SK-N-SH (cell line): ENCODE data around the gene SPOUT1. TPM values are rescaled to one million over a fixed set of nuclear protein-coding genes. Genes with fewer than 3 reads are reported as not detected.

Source experiments
- CTCF ChIA-PET: fragments of 300-600, 350-600 bp; formaldehyde crosslinking; extraction: SDS; loops from one replicate; lab custom pipeline; 2021; lab: Yijun Ruan, JAX
- POLR2A ChIA-PET: fragments of 350-600 bp; sonication (Branson Sonifier 250); formaldehyde crosslinking; extraction: SDS; loops from one replicate; lab custom pipeline; 2020; ENCODE audit warnings: antibody characterized with exemption, inconsistent platforms; lab: Yijun Ruan, JAX
- DNase-seq: peaks from one replicate; pipeline ENCODE4 v3.0.0; 2012
- H2AFZ ChIP-seq: fragments of 200-600 bp; sonication (generic); 2 replicates; pipeline ENCODE4 v1.8.1; 2016; ENCODE audit warnings: antibody characterized with exemption, mild to moderate bottlenecking, low read depth
- H3F3A ChIP-seq: fragments of 200-600 bp; sonication (generic); replicated peaks from 2 replicates; pipeline ENCODE3; 2016; ENCODE audit warnings: antibody characterized with exemption, mild to moderate bottlenecking; ENCODE audit not compliant: insufficient read depth
- H3K27ac ChIP-seq, 2 experiments: fragments of 200-500 bp in 1 of 2; fragments of 200-600 bp in 1 of 2; sonication (Bioruptor generic) in 1 of 2; sonication (generic), shearing (Covaris generic) in 1 of 2; 2 replicates each; pipeline versions ENCODE4 v1.5.1 to v1.6.1; 2014 to 2016; ENCODE audit warnings: low read depth in 2 of 2, inconsistent platforms in 1 of 2, low read length in 1 of 2, mild to moderate bottlenecking in 1 of 2, mixed read lengths in 1 of 2
- H3K27me3 ChIP-seq: fragments of 200-600 bp; sonication (generic), shearing (Covaris generic); 2 replicates; pipeline ENCODE4 v1.6.1; 2016; ENCODE audit warnings: mixed run types; ENCODE audit not compliant: insufficient read depth
- H3K36me3 ChIP-seq, 2 experiments: fragments of 200-500 bp in 1 of 2; fragments of 200-600 bp in 1 of 2; sonication (Bioruptor generic) in 1 of 2; sonication (generic) in 1 of 2; replicated peaks in 1 of 2; 2 replicates each; pipeline versions ENCODE3 to v1.5.1; 2014 to 2016; ENCODE audit warnings: low read length in 1 of 2, mild to moderate bottlenecking in 1 of 2; ENCODE audit not compliant: insufficient read depth in 2 of 2, control insufficient read depth in 1 of 2
- H3K4me1 ChIP-seq, 2 experiments: fragments of 200-500 bp in 1 of 2; fragments of 200-600 bp in 1 of 2; sonication (Bioruptor generic) in 1 of 2; sonication (generic), shearing (Covaris generic) in 1 of 2; 2 replicates each; pipeline versions ENCODE4 v1.5.1 to v1.6.1; 2014 to 2016; ENCODE audit warnings: low read depth in 1 of 2, low read length in 1 of 2, mixed run types in 1 of 2; ENCODE audit not compliant: insufficient read depth in 2 of 2, control insufficient read depth in 1 of 2
- H3K4me2 ChIP-seq: fragments of 200-600 bp; sonication (generic), shearing (Covaris generic); 2 replicates; pipeline ENCODE4 v1.6.1; 2017; ENCODE audit warnings: mixed run types
- H3K4me3 ChIP-seq, 2 experiments: fragments of 200-500 bp in 1 of 2; fragments of 200-600 bp in 1 of 2; sonication (Bioruptor generic) in 1 of 2; sonication (generic), shearing (Covaris generic) in 1 of 2; 2 replicates each; pipeline versions ENCODE4 v1.5.1 to v1.8.1; 2014 to 2016; ENCODE audit warnings: low read depth in 2 of 2, inconsistent platforms in 1 of 2, low read length in 1 of 2, mild to moderate bottlenecking in 1 of 2, mixed read lengths in 1 of 2, moderate library complexity in 1 of 2
- H3K79me2 ChIP-seq: fragments of 200-600 bp; sonication (generic); 2 replicates; pipeline ENCODE4 v1.8.1; 2017; ENCODE audit warnings: mild to moderate bottlenecking; ENCODE audit not compliant: insufficient read depth
- H3K9ac ChIP-seq: fragments of 200-600 bp; sonication (generic); 2 replicates; pipeline ENCODE4 v1.6.1; 2017; ENCODE audit warnings: mixed run types
- H3K9me2 ChIP-seq: fragments of 200-600 bp; sonication (generic); 2 replicates; pipeline ENCODE4 v1.6.1; 2017; ENCODE audit warnings: mixed run types
- H3K9me3 ChIP-seq: fragments of 200-600 bp; sonication (generic); 2 replicates; pipeline ENCODE4 v1.6.1; 2017; ENCODE audit warnings: mixed run types, mild to moderate bottlenecking, moderate library complexity
- H4K20me1 ChIP-seq: fragments of 200-600 bp; sonication (generic); 2 replicates; pipeline ENCODE4 v1.6.1; 2017; ENCODE audit warnings: mild to moderate bottlenecking, mixed run types; ENCODE audit not compliant: insufficient read depth
- CHD2 ChIP-seq: fragments of 150-350 bp; IDR thresholded peaks from 2 replicates; pipeline ENCODE4 v1.6.1; 2018; ENCODE audit warnings: low read length; ENCODE audit not compliant: partially characterized antibody
- ELF1 ChIP-seq: IDR thresholded peaks from 2 replicates; pipeline ENCODE4 v1.4.0; 2012
- EZH2phosphoT487 ChIP-seq: fragments of 200-600 bp; sonication (generic); IDR thresholded peaks from 2 replicates; pipeline ENCODE4 v1.6.1; 2017; ENCODE audit warnings: low read depth, mixed run types, mild to moderate bottlenecking, antibody characterized with exemption, moderate library complexity, borderline replicate concordance
- FOSL2 ChIP-seq: IDR thresholded peaks from 2 replicates; pipeline ENCODE4 v1.4.0; 2012; ENCODE audit warnings: low read depth, mild to moderate bottlenecking, moderate library complexity, borderline replicate concordance
- GABPA ChIP-seq: IDR thresholded peaks from 2 replicates; pipeline ENCODE4 v1.4.0; 2012; ENCODE audit warnings: low read depth, mild to moderate bottlenecking
- NFIC ChIP-seq: IDR thresholded peaks from 2 replicates; pipeline ENCODE4 v1.4.0; 2012; ENCODE audit warnings: borderline replicate concordance
- POLR2AphosphoS5 ChIP-seq: IDR thresholded peaks from 2 replicates; pipeline ENCODE4 v1.6.1; 2012; ENCODE audit warnings: low read depth, low read length
- TAF1 ChIP-seq: IDR thresholded peaks from 2 replicates; pipeline ENCODE4 v1.6.1; 2012; ENCODE audit warnings: low read depth, mild to moderate bottlenecking, low read length, moderate library complexity, borderline replicate concordance
- TCF12 ChIP-seq: IDR thresholded peaks from 2 replicates; pipeline ENCODE4 v1.4.0; 2012
- YY1 ChIP-seq: IDR thresholded peaks from 2 replicates; pipeline ENCODE4 v1.4.0; 2012; ENCODE audit warnings: low read depth, mild to moderate bottlenecking
- WGBS: methylation state at CpG from one replicate; pipeline ENCODE4 v1.1.6; 2017; ENCODE audit warnings: low lambda C conversion rate; 5-methylcytosine and 5-hydroxymethylcytosine counted together
- polyA plus RNA-seq, 3 experiments: library from polyadenylated mRNA; depleted of rRNA; stranded (reverse); fragments of >200 nt; gene quantifications; 2 replicates each; pipeline ENCODE4 v1.2.3, GENCODE V29; 2012
- TF ChIP-seq, protein P1 (sequence below): IDR thresholded peaks from 2 replicates; pipeline ENCODE4; 2012
- TF ChIP-seq, protein P2 (sequence below): fragments of 200-600 bp; sonication (generic); IDR thresholded peaks from 2 replicates; pipeline ENCODE4 v1.6.1; 2017; ENCODE audit warnings: antibody characterized with exemption, mild to moderate bottlenecking, moderate library complexity
- TF ChIP-seq, protein P3 (sequence below): fragments of 150-350 bp; IDR thresholded peaks from 2 replicates; pipeline ENCODE4 v1.6.1; 2017; ENCODE audit warnings: antibody characterized with exemption, low read length, low read depth, borderline replicate concordance
- TF ChIP-seq, protein P4 (sequence below): IDR thresholded peaks from 2 replicates; pipeline ENCODE4 v1.4.0; 2012; ENCODE audit warnings: low read depth, borderline replicate concordance
- TF ChIP-seq, protein P5 (sequence below): IDR thresholded peaks from 2 replicates; pipeline ENCODE4 v1.4.0; 2012; ENCODE audit warnings: low read depth, borderline replicate concordance

The SPOUT1 gene
- polyA plus RNA-seq, 1 of the 3 experiments (the other 2 are of a cell fraction), result 44.2 TPM

DNA sequence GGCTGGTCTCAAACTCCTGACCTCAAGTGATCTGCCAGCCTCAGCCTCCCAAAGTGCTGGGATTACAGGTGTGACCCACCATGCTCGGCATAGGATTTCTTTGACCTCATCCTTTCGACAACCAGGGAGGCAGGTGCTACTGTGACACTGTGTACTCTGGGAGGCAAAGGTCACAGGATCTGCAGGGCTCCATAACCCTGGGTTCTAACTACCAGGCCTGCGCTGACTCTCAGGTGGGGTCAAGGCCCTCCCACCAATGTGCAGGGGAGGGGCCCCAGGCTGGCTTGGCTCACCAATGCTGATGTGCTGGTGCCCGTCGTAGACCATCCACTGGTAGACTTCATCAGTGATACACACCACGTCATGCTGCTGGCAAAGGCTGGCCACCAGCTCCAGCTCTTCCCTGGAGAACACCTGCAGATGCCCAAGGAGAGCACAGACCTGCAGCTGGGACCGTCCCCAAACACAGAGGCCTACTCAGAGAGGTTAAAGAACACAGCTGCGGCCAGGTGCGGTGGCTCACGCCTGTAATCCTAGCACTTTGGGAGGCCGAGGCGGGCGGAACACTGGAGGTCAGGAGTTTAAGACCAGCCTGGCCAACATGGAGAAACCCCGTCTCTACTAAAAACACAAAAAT lies 7.0 kb upstream of the SPOUT1 start:
- Histone ChIP-seq H3K27ac (no peak overlapping the region), H3F3A (no peaks in the 10 kb centered on the region), H3K9ac (no peak overlapping the region), H3K4me3 (no peak overlapping the region), H3K4me1 (no peaks in the 10 kb centered on the region), H3K79me2 (no peaks in the 10 kb centered on the region), H3K27me3 (no peaks in the 10 kb centered on the region), H2AFZ (no peak overlapping the region), H3K9me3 (no peaks in the 10 kb centered on the region), H3K36me3 (no peaks in the 10 kb centered on the region), H4K20me1 (no peaks in the 10 kb centered on the region), H3K9me2 (no peaks in the 10 kb centered on the region), H3K4me2 (no peak overlapping the region)
- TF ChIP-seq YY1 (no peak), NFIC (no peak), GABPA (no peak), TCF12 (no peak), CHD2 (no peak), ELF1 (no peak), FOSL2 (no peak), EZH2phosphoT487 (no peak), TAF1 (no peak), POLR2AphosphoS5 (no peak)
- TF ChIP-seq, protein P1, sequence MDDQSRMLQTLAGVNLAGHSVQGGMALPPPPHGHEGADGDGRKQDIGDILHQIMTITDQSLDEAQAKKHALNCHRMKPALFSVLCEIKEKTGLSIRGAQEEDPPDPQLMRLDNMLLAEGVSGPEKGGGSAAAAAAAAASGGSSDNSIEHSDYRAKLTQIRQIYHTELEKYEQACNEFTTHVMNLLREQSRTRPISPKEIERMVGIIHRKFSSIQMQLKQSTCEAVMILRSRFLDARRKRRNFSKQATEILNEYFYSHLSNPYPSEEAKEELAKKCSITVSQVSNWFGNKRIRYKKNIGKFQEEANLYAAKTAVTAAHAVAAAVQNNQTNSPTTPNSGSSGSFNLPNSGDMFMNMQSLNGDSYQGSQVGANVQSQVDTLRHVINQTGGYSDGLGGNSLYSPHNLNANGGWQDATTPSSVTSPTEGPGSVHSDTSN, result no peak
- TF ChIP-seq, protein P2, sequence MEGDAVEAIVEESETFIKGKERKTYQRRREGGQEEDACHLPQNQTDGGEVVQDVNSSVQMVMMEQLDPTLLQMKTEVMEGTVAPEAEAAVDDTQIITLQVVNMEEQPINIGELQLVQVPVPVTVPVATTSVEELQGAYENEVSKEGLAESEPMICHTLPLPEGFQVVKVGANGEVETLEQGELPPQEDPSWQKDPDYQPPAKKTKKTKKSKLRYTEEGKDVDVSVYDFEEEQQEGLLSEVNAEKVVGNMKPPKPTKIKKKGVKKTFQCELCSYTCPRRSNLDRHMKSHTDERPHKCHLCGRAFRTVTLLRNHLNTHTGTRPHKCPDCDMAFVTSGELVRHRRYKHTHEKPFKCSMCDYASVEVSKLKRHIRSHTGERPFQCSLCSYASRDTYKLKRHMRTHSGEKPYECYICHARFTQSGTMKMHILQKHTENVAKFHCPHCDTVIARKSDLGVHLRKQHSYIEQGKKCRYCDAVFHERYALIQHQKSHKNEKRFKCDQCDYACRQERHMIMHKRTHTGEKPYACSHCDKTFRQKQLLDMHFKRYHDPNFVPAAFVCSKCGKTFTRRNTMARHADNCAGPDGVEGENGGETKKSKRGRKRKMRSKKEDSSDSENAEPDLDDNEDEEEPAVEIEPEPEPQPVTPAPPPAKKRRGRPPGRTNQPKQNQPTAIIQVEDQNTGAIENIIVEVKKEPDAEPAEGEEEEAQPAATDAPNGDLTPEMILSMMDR, result no peak
- TF ChIP-seq, protein P3, sequence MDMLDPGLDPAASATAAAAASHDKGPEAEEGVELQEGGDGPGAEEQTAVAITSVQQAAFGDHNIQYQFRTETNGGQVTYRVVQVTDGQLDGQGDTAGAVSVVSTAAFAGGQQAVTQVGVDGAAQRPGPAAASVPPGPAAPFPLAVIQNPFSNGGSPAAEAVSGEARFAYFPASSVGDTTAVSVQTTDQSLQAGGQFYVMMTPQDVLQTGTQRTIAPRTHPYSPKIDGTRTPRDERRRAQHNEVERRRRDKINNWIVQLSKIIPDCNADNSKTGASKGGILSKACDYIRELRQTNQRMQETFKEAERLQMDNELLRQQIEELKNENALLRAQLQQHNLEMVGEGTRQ, result no peak
- TF ChIP-seq, protein P4, sequence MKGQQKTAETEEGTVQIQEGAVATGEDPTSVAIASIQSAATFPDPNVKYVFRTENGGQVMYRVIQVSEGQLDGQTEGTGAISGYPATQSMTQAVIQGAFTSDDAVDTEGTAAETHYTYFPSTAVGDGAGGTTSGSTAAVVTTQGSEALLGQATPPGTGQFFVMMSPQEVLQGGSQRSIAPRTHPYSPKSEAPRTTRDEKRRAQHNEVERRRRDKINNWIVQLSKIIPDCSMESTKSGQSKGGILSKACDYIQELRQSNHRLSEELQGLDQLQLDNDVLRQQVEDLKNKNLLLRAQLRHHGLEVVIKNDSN, result no peak
- TF ChIP-seq, protein P5, sequence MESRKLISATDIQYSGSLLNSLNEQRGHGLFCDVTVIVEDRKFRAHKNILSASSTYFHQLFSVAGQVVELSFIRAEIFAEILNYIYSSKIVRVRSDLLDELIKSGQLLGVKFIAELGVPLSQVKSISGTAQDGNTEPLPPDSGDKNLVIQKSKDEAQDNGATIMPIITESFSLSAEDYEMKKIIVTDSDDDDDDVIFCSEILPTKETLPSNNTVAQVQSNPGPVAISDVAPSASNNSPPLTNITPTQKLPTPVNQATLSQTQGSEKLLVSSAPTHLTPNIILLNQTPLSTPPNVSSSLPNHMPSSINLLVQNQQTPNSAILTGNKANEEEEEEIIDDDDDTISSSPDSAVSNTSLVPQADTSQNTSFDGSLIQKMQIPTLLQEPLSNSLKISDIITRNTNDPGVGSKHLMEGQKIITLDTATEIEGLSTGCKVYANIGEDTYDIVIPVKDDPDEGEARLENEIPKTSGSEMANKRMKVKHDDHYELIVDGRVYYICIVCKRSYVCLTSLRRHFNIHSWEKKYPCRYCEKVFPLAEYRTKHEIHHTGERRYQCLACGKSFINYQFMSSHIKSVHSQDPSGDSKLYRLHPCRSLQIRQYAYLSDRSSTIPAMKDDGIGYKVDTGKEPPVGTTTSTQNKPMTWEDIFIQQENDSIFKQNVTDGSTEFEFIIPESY, result no peak
- 90% methylated on average over 6 of the region's 14 CpGs for WGBS
- ChIA-PET CTCF (interaction anchor here (1.3 to 3.0 kb wide), 2 partner anchors 8 to 27 kb away, joined by 3 to 8 read pairs; no protein-coding TSS in a partner anchor), POLR2A (no interaction called here)
- no peak for DNase-seq
